ENCODE measurements around the gene ST8SIA1.
A peak's percentile ranks its signal among the peaks of the same experiment; 100 is the strongest.

ST8SIA1 gene

DNA sequence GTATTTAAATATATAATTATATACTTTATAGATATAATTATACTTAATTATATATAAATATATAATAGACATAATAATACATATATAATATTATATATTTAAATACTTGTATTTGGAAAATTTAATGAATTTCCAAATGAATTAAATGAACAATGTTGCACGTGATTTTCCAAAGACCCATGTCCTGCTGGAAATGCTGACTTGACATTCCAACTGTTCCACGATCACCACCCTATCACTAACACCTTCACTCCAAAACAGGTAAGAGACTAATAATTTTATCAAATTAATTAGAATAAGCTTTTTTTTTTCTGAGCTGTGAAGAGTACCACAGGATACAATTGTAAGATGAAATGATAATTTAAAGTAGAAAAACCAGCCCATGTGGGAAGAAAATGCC lies 103.4 kb downstream of the ST8SIA1 start:
- no peak for DNase-seq

DNA sequence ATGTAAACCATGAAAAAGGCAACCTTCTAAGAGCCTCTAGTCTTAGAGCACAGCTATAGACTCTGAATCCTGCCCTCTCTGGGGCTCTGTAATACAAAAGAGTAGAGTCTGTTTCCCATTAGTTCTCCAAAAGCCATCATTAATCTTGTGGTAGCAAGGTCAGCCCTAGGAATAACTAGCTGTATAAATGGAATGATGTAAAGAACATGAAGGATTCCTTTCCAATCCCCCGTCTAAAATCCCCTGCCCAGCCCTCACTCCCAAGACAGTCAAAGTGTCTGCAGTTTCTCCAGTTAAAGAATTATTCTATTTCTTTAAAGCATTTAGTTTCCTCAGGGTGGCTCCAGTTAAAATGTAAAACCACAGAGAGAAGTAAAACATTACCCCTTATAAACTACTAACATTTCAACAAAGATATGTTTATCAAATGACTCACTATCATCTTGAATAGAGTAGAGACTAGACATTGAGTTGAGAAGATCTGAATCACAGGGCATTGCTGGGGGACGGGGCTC lies 104.2 kb downstream of the ST8SIA1 start:
- DNase-seq: no peak

DNA sequence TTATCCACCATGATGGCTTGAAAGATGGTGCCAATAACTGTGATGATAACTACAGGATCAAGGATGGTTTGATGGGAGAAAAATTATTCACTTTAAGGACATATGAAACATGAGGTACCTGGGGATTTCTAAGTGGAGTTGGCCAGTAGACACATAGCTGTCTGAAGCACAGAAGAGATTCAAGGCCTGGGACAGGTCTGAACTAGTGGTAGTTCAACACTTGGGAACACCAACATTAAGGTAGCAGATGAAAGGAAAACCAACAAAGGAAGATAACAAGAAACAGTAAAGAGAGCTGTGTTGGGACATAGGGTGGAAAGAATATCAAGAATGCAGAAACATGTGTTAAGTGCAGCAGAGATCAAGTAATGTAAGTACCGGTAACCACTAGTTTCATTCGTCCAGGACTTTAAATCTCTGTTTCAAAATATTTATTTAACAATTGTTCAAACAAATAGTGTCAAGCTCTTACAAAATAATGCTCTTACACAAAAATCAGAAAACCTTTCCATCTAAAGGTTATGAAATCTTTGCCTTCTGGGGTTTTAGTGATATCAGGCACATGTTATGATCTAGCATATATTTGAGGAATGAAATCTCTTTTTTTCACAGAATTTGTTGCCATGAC lies 104.7 kb downstream of the ST8SIA1 start:
- DNase-seq: no peak

DNA sequence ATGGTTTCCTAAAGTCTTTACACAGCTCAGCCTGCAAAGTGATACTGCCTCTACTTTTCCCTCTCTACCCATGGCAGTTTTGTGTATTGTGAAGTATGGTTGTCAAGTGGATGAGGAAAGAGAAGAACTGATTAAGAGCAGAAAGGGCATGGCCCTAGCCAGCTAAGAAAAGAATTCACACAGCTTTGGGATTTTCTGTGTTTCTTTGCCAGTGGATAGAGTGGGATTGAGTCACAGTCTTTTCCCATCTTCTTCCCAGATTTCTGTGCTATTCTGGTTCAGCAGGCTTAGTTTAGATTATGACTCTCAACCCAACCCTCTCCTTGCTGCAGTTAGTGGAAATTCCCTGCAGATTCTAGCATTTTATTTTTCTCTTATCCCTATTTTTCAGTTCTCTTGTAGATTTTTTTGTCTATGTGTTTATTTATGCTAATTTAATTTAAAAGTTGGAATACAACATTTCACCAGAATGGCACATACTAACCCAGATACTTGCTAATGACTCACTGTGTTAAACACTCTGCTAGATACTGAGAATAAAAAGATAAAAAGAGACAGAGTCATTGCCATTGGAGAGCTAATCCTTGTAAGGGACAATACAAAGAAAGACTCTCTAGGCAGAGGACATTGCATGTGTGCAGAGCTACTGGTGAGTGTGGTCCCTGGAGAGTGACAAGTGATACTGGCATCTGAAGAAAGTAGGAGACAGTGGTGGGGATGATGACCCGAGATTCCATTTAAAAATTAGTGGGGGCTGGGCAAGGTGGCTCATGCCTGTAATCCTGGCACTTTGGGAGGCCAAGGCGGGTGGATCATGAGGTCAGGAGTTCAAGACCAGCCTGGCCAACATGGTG lies 106.3 kb downstream of the ST8SIA1 start:
- DNase-seq: no peak

DNA sequence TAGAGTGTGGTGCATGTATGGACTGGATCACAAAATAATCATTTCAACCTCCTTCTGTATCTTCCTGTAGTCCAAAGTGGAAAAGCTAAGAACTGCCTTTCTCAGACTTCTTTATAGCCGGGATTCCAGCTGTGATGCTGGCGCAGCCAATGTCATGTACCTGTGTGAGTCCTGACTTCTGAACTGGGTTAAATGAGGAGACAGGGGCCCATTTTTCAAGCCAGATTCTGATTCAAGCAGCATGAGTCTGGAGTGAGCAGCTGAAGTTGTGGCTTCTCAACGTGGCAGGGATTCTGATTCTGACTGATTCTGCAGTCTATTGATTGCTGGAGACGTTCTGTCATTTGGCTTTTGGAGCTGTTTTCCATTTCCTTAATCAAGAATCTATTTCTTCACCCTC lies 111.2 kb downstream of the ST8SIA1 start:
- no peak for DNase-seq

DNA sequence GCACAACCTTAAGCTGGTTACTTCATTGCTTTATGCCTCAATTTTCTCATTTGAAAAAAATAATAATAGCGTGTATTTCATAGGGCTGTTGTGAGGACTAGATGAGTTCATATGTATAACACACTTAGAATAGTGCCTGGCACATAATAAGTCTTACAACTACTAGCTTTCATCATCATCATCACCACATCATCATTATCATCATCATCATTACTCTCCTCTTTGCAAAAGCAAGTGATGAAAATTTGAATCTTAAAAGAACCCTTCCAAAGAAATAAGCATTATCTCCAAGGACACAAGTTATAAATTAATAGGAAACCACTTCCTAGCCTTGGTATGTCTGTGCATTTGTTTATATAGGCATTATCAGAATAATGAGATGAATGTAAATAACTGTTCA lies 117.0 kb downstream of the ST8SIA1 start:
- DNase-seq: no peak

DNA sequence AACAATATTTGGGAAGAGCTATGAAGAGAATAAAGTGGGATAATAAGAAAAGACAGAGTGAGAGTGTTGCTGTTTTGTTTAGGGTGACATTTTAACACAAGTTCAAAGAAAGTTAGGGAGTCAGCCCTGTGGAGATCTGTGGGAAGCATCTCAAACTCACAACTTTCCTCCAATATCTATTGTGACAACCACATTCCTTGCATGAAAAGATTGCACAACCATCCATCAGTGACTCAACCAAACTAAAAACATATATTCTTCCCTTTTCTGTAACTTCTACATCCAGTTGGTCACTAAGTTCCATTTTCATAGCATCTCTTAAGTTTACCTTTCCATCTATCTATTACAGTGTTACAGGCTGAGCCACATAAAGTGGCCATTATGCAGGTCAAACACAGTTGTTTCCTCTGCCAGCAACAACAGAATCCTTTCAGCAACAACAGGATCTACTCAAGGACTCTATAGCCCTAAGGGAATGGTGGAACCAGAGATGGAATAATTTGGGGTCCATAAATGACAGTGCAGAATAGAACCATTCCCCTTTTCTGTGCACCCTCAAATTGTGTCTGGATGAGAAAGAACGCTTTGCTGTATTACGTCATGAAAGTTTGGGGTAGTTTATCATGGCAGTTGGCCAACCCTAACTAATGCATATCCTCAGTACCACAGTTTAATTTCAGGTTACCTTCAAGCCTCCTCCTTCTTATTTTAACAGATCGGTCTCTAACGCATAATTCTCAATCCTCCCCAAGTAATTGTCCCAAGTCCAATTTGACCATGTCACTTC lies 118.8 kb downstream of the ST8SIA1 start:
- DNase-seq: no peak

DNA sequence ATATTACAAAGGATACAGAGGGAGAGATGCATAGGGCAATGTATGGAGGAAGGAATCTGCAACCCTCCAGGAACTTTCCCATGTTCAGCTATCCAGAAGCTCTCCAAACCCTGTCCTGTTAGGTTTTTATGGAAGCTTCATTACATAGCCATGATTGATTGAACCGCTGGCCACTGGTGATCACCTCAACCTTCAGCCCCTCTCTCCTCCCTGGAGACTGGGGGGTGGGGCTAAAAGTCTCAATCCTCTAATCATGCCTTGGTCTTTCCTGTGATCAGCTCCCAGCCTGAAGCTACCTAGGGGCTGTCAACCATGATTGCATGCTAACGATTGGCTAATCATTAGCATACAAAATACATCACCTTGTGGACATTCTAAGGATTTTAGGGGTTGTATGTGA lies 123.4 kb downstream of the ST8SIA1 start:
- no peak for DNase-seq

DNA sequence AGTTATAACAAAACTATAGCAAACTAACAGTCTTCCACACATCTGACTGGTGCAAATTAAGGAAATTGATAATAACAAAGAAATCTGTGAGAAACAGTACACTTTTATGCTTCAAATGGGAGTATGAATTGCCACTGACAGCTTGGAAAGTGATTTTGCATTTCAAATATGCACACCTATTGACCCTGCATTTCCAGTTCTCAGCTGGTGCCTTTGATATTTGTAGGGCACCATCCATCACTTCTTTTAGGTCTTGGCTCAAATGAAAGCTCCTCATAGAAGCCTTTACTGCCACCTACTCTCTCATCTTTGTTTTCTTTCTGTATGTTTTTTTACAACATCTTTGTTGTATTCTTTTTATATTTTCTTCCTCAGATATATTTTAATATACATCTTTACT lies 125.1 kb downstream of the ST8SIA1 start:
- no peak for DNase-seq

DNA sequence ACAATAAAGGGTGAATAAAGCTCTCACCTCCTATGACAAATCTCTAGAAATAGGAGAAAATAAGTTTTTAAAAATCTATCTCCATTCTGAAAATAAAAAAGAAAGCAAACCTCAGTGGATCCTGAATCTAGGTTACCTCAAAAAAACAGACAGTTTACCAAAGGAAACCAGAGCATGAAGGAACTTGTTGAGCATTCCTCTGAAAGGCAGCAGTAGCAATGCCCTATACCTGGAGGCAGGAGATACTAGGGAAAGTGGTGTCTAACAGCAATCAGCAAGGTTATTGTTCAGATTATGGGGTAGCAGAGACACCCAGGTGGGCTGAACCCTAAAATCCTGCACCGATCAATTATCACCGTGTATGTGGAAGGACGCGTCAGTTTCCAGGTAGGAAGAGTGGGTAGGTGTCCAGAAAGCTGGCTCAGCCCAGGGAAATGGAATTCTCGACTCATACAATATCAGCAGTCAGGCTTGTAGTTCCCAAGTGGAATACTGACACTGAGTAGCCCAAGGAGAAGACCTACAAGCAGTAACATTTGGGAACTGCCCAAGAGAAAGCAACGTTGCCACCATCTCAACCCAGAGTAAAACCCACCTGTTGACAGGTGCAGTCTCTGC lies 128.3 kb downstream of the ST8SIA1 start:
- DNase-seq: no peak

DNA sequence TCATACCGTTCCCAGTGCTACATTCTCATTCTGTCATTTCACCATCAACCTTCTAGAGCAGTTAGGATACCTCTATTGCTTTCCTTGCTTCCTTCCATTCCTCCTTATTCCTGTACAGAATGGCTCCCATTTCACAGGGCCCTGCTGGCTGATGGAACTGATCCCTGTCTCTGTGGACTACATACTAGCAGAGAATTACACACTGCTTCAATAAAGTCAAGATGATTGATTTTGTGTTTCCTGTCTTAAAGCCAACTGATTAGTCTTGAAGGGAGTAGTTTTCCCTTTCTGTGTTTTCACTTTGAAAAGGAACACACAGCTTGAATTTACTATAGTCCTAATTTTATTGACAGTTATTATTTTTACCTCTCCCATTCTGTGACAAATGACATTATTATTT lies 130.1 kb downstream of the ST8SIA1 start:
- no peak for DNase-seq

DNA sequence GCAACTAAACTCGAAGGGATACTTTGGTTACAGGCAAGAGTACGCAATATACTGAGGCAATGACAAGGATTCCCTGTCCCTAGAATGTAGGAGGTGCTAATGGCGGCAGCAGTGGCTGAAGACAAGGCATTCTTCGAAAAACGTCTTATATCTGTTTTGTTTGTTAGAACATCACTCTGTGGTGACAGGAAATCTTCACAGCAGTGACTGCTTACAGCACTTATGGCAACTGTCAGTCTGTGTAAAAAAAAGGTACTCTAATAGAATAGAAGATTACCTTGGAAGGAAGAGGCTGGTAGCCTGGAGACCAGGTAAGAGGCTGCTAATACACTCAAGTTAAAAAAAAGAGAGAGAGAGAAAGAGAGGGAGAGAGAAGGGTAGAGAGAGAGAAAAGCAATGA lies 131.7 kb downstream of the ST8SIA1 start:
- DNase-seq: no peak

DNA sequence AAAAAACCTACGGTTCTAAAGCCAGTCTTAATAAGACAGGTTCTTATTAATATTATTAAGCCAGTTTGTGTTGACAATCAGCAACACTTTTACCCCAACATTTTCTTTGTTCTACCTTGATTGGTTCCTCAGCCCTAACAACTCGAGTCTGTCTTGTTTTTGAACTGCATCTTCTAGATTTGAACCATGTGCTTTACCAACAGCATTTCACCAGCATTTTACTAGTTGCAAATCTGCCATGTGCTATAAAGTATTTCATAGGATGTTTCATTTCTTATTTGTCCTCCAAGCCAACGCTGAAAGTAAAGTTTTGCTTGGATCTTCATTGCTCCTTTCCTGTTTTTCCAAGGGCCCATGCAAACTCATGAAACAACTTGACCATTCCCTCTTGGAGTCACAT lies 133.4 kb downstream of the ST8SIA1 start:
- no peak for DNase-seq

DNA sequence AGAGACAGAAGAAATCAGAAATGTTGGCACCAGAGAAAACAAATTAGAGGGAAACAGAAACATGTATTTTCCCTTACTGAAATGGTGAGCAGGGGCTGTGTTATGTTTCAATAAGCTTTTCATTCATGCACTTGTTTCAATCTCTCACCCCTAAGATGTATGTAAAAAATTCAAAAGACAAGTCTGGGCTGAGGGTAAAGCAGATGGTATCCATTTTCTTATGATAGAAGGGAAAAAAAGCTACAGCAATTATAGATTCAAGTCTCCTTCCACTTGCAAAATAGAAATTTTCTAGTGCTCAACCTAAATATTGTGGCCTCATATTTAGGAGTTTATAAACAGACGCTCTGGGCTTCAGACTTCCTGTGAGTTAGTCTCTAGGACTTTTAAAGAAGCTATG lies 138.3 kb downstream of the ST8SIA1 start:
- DNase-seq: no peak

DNA sequence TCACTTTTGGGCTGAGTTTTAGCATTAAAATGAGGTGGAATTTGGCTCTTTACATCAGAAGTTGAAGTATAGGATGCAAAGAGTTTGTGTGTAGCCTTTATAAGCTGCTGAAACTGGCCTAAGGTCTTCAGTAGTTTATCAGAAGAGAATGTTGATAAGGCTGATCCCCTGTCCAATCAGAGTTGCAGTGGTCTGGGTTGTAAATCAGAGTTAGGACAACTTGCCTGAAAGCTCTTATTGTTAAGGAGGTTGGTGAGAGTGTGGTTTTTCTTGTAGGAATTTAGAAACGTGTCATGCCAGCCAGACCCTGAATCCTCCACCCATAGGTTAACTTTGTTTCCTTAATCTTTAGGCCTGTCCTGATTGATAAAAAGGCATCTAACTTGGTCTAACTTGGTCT lies 143.5 kb downstream of the ST8SIA1 start:
- DNase-seq: no peak

DNA sequence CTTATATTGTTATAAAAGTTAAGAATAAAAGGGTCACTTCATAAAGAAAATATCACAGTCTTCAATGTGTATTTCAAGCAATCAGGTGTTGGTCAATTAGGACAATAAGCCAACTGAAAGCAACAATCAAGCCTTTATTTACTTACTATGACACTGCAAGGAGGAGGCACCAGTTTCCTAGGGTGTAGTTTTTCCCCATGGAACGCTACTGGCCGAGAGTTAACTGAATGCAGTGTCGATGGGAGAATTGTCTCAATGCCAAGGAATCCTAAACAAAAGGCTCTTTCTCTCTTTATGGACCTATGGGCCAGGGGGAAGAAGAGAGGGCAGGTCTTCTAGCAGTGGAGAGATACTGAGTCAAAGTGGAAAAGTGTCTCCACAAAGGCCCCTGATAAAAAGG lies 146.1 kb downstream of the ST8SIA1 start:
- no peak for DNase-seq

DNA sequence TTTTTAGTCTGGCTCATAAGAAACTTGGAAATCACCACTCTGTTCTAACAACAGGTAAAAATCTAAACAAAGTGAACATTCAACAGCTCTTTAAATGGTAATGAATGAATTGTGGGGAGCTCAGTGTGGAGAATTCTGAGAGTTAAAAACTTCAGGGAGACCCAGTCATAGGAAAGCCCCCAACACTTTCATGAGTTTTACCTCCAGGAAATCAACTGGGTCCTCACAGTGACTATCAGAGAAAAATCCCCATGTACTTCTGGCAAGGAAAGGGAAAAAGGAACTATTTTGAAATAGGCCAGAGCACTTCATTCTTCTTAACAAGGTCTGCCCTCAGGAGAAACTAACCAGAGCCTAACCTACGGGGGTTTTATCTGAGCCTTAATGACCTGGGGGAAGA lies 153.8 kb downstream of the ST8SIA1 start:
- no peak for DNase-seq

DNA sequence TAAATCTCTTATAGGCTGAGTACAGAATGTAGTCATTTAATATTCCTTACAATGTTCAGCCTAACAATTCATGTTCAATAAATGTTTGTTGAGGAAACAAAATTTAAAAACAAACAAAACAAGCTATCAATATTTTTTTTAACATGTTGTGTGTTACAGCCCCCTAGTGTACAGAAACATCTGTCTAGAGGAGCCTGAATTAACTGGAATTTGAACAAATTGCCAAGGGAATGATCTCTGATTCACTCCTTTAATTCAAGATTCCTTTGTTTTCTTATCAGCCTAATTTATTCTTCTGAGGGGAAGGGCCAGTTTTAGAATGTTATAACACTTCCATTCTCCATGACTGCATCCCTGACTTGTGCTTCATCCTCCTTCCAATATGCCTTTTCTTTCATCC lies 161.3 kb downstream of the ST8SIA1 start:
- DNase-seq: peak; percentile 6

DNA sequence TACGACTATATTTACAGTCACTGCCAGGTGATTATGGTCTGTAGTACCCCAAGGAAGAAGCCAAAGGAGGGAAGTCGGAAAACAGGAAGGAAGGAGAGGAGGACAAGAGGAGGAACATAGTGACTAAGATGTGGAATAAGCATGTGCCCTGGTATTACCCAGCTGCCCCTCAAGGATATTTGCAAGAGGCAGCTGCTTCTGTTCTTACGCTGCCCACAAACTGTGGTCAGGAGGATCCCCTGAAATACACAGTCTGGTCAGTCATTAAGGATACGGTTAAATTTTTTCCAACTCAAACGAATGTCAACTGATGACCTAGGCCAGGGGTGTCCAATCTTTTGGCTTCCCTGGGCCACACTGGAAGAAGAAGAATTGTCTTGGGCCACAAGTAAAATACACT lies 162.0 kb downstream of the ST8SIA1 start:
- no peak for DNase-seq

DNA sequence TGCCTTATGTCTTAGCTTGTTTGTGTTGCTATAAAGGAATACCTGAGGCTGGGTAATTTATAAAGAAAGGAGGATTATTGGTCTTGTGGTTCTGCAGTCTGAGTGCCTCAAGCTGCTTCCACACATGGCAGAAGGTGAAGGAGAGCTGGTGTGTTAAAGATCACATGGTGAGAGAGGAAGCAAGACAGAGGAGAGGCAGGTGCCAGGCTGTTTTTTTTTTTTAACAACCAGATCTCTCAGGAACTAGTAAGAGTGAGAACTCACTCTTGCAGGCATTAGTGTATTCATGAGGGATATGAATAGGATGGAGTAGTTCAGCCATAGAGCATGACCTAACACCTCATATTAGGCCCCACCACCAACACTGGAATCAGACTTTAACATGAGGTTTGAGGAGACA lies 165.1 kb downstream of the ST8SIA1 start:
- DNase-seq: no peak

DNA sequence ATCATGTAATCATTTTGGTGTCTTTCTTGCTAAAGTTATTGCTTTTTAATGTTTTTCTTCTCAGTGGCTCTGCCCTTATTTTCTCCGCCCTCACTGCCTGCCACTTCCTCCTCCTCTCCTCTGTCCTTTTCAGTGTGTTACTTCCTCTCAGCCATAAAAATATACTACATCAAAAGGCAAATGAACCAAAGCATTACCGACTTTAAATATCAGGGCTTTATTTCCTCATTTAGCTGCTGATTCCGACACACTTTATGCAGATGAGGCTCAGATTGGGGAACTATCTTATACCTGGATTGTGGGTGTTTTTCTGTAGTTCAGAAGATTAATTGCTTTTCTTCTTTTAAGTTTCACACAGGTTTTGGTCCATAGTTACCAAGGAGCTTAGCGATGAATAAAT lies 170.4 kb downstream of the ST8SIA1 start:
- peak; percentile 43 for DNase-seq

DNA sequence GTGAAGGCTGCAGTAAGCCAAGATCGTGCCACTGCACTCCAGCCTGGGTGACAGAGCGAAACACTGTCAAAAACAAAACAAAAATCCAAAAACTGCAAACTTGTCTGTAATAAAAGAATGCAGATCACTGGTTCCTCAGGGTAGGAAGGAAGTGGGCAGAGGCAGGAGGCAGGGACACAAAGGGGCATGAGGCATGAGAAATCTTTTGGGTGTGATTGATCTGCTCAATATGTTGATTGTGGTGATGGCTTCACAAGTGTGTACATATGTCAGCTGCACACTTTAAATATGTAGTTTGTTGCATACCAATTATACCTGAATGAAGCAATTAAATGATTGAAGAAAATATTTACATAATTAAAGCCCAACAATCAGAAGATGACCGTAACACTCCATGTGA lies 170.9 kb downstream of the ST8SIA1 start:
- DNase-seq: peak; percentile 27

DNA sequence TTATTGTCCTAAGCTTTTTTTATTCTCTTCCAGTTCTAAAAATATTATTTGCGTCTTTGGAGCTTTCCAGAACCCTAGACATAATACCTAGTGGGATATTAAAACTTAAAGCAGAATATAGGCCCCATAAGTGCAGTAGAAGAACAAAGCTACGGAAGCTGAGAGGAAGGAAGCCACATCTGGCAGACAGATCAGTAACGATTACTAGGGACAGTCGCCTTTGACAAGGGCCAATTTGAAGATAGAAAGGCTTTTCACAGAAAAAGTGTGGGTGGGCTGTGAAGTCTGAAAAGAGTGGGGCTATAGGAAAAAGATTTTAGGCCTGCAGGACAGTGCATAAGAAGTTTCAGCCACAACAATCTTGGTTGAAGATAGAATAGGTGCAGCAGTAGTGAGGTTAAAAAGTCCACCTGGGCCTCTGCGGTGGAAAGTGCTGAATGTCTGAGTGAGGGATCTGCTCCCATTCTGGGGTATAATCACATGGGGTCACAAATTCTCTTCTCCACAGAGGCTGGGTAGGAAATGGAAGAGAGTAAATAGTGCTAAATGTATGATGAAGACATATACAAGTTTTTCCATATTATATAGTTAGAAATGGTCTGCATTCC lies 174.0 kb downstream of the ST8SIA1 start:
- peak; percentile 38 for DNase-seq

Measured in CD4-positive, alpha-beta T cell treated with Interleukin-12 subunit alpha and Interleukin-12 subunit beta, for 1 hour (primary cell).